Subcutaneous adipose tissue (tissue), 4 donors: ENCODE results near the gene RAP2C. TPM values are rescaled to one million over a fixed set of nuclear protein-coding genes. Genes with fewer than 3 reads are reported as not detected.

Source experiments
- CTCF ChIP-seq: fragments of 450-650 bp; IDR thresholded peaks from one replicate; pipeline ENCODE4 v1.5.1; 2016; ENCODE audit warnings: low read depth, mild to moderate bottlenecking, control low read depth, antibody characterized with exemption, moderate library complexity
- total RNA-seq, 4 donors: library from RNA; depleted of rRNA; stranded (reverse); fragments of >200 nt; gene quantifications; one replicate each; pipeline ENCODE4 v1.1.0, GENCODE V29; 2016

The RAP2C gene
- 10 to 100 TPM; 22.9 to 26.9 (median 26.2) TPM for total RNA-seq

DNA sequence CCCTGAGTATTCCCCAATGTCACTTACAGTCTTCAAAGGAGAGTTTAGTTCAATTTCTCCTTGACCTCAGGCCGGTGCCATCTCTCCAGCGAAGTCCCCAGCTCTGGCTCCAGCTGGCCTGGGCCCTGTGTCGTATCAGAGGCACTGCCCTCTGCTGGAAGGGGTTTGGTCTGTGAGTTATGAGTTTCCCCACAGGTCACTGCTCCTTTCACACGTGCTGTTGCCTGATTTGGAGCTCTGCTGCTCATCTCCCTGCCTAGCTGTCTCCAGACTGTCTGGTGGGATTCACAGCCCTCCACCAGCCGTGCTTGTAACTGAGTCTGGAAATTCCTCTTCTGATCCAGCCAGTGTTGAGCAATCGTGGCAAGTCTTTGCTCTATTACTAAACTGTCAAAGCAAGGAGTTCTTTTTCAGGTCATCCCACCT lies at the start of gene RAP2C:
TSS of gene RAP2C (minus strand) at position 105 of the 426 bp plus-strand sequence. CDS start 2,179 bp downstream, outside the sequence.
- TF ChIP-seq CTCF, result no peak

- no peak for TF ChIP-seq CTCF
These were observed 48.1 kb upstream of the RAP2C start for GRCh38 chrX:132267392-132267791.

GRCh38 chrX:132266583-132267355 lies 47.5 kb upstream of the RAP2C start:
- TF ChIP-seq CTCF, result no peak

- no peak for TF ChIP-seq CTCF
These were observed 43.9 kb upstream of the RAP2C start for GRCh38 chrX:132263127-132263526.

- TF ChIP-seq CTCF, result no peak
These were observed 39.3 kb upstream of the RAP2C start for GRCh38 chrX:132258509-132258908.

GRCh38 chrX:132257116-132257515 lies 37.9 kb upstream of the RAP2C start:
- no peak for TF ChIP-seq CTCF

DNA sequence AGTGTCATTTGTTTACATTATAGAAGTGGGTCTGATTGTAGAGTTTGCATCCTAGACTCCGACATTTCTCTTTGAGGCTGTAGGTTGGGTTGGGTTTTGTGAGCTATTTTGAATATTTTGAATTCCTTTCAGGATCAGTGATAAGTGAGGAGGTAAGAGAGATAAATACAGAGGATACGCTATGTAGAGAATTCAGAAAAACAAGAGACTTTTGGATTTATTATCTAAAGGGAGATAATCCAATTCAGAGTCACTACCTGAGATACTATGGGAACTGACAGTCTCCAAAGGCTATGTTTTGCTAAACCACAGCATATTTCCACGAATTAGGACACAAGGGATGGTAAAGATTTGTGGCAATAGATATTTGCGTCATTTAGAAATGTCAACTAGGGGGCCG lies 16.9 kb upstream of the RAP2C start:
- no peak for TF ChIP-seq CTCF
